H9 (cell line): Measurements from ENCODE around the gene RASAL1. TPM values are rescaled to one million over a fixed set of nuclear protein-coding genes. Genes with fewer than 3 reads are reported as not detected.

Source experiments
- DNase-seq: peaks from one replicate; pipeline ENCODE4 v3.0.0-alpha.2; 2017
- H2AFZ ChIP-seq: one replicate; pipeline ENCODE4 v1.6.1; 2013; ENCODE audit warnings: mild to moderate bottlenecking, low read length, control low read depth, moderate library complexity
- H2AK5ac ChIP-seq: 2 replicates; pipeline ENCODE4 v1.6.1; 2013; ENCODE audit warnings: low read length, control low read depth, mixed read lengths; ENCODE audit not compliant: insufficient read length
- H2BK120ac ChIP-seq: one replicate; pipeline ENCODE4 v1.6.1; 2013; ENCODE audit warnings: low read depth, mild to moderate bottlenecking, low read length, control low read depth, inconsistent platforms; ENCODE audit not compliant: poor library complexity, severe bottlenecking
- H2BK12ac ChIP-seq: 2 replicates; pipeline ENCODE4 v1.6.1; 2013; ENCODE audit warnings: low read length, control low read depth, mixed read lengths, low read depth; ENCODE audit not compliant: insufficient read length
- H2BK15ac ChIP-seq: 2 replicates; pipeline ENCODE4 v1.6.1; 2013; ENCODE audit warnings: low read depth, low read length, control low read depth
- H2BK20ac ChIP-seq: one replicate; pipeline ENCODE4 v1.6.1; 2013; ENCODE audit warnings: low read depth, mild to moderate bottlenecking, low read length, control low read depth, inconsistent platforms; ENCODE audit not compliant: poor library complexity, severe bottlenecking
- H2BK5ac ChIP-seq: 2 replicates; pipeline ENCODE4 v1.6.1; 2013; ENCODE audit warnings: low read length, control low read depth, mixed read lengths; ENCODE audit not compliant: insufficient read length
- H3K14ac ChIP-seq: 2 replicates; pipeline ENCODE4 v1.6.1; 2013; ENCODE audit warnings: low read length, control low read depth; ENCODE audit not compliant: insufficient read depth
- H3K18ac ChIP-seq: 2 replicates; pipeline ENCODE4 v1.6.1; 2013; ENCODE audit warnings: low read depth, mild to moderate bottlenecking, mixed read lengths, low read length, control low read depth; ENCODE audit not compliant: insufficient read length
- H3K23ac ChIP-seq: 2 replicates; pipeline ENCODE4 v1.6.1; 2013; ENCODE audit warnings: low read length, control low read depth, mixed read lengths, low read depth; ENCODE audit not compliant: insufficient read length
- H3K23me2 ChIP-seq: 2 replicates; pipeline ENCODE4 v1.6.1; 2013; ENCODE audit warnings: low read depth, mild to moderate bottlenecking, mixed read lengths, low read length, control low read depth; ENCODE audit not compliant: insufficient read length, poor library complexity, severe bottlenecking
- H3K27ac ChIP-seq: 2 replicates; pipeline ENCODE4 v1.5.1; 2013; ENCODE audit warnings: low read length, control low read depth, mixed read lengths, low read depth; ENCODE audit not compliant: insufficient read length
- H3K27me3 ChIP-seq: 2 replicates; pipeline ENCODE4 v1.6.1; 2013; ENCODE audit warnings: low read length, control low read depth, inconsistent platforms; ENCODE audit not compliant: insufficient read depth
- H3K4ac ChIP-seq: 2 replicates; pipeline ENCODE4 v1.6.1; 2013; ENCODE audit warnings: low read depth, mild to moderate bottlenecking, control low read depth, inconsistent platforms, low read length, moderate library complexity
- H3K4me1 ChIP-seq: 2 replicates; pipeline ENCODE4 v1.6.1; 2013; ENCODE audit warnings: low read length, control low read depth, inconsistent platforms; ENCODE audit not compliant: insufficient read depth
- H3K4me2 ChIP-seq: 2 replicates; pipeline ENCODE4 v1.6.1; 2013; ENCODE audit warnings: low read length, control low read depth, mixed read lengths; ENCODE audit not compliant: insufficient read length, insufficient read depth
- H3K56ac ChIP-seq: 2 replicates; pipeline ENCODE4 v1.6.1; 2013; ENCODE audit warnings: low read depth, mild to moderate bottlenecking, mixed read lengths, low read length, control low read depth; ENCODE audit not compliant: insufficient read length
- H3K79me1 ChIP-seq: 2 replicates; pipeline ENCODE4 v1.6.1; 2013; ENCODE audit warnings: low read depth, mild to moderate bottlenecking, moderate library complexity, low read length, control low read depth, inconsistent platforms; ENCODE audit not compliant: insufficient read depth, poor library complexity, severe bottlenecking
- H3K79me2 ChIP-seq: 2 replicates; pipeline ENCODE4 v1.6.1; 2013; ENCODE audit warnings: low read length, control low read depth, inconsistent platforms; ENCODE audit not compliant: insufficient read depth
- H3K9ac ChIP-seq: 2 replicates; pipeline ENCODE4 v1.6.1; 2013; ENCODE audit warnings: low read length, control low read depth, mixed read lengths; ENCODE audit not compliant: insufficient read length; ENCODE audit errors: extremely low read depth
- H3K9me3 ChIP-seq: one replicate; pipeline ENCODE4 v1.6.1; 2013; ENCODE audit warnings: low read depth, low read length, inconsistent platforms; ENCODE audit not compliant: control insufficient read depth
- H3T11ph ChIP-seq: one replicate; pipeline ENCODE4 v1.6.1; 2013; ENCODE audit warnings: mild to moderate bottlenecking, low read length, control low read depth, inconsistent platforms
- H4K20me1 ChIP-seq: one replicate; pipeline ENCODE4 v1.6.1; 2013; ENCODE audit not compliant: control insufficient read depth, insufficient read length, insufficient read depth
- H4K5ac ChIP-seq: 2 replicates; pipeline ENCODE4 v1.6.1; 2013; ENCODE audit warnings: low read depth, mild to moderate bottlenecking, mixed read lengths, low read length, control low read depth; ENCODE audit not compliant: insufficient read length
- H4K8ac ChIP-seq: replicated peaks from 2 replicates; pipeline ENCODE4 v1.6.1; 2013; ENCODE audit warnings: low read length, control low read depth, mixed read lengths, low read depth; ENCODE audit not compliant: insufficient read length
- H4K91ac ChIP-seq: 2 replicates; pipeline ENCODE4 v1.6.1; 2013; ENCODE audit warnings: low read depth, mild to moderate bottlenecking, moderate library complexity, mixed read lengths, low read length, control low read depth; ENCODE audit not compliant: insufficient read length
- H3K27ac Mint-ChIP-seq, 3 experiments: 2 replicates in 2 of 3; 3 replicates in 1 of 3; pipeline ENCODE4 v1.8.0; 2020 to 2021; ENCODE audit warnings: mixed read lengths in 3 of 3, mild to moderate bottlenecking in 1 of 3, moderate library complexity in 1 of 3
- H3K27me3 Mint-ChIP-seq: 2 replicates; pipeline ENCODE4 v1.8.0; 2021; ENCODE audit warnings: low read depth, mild to moderate bottlenecking, moderate library complexity, mixed read lengths
- H3K36me3 Mint-ChIP-seq, 3 experiments: 2 replicates in 2 of 3; 3 replicates in 1 of 3; pipeline ENCODE4 v1.8.0; 2020 to 2021; ENCODE audit warnings: low read depth in 3 of 3, mixed read lengths in 3 of 3; ENCODE audit not compliant: insufficient read depth in 1 of 3
- H3K4me1 Mint-ChIP-seq, 2 experiments: 2 replicates each; pipeline ENCODE4 v1.8.0; 2020; ENCODE audit warnings: mixed read lengths in 2 of 2
- H3K4me3 Mint-ChIP-seq, 2 experiments: 2 replicates in 1 of 2; 3 replicates in 1 of 2; pipeline ENCODE4 v1.8.0; 2020 to 2021; ENCODE audit warnings: mild to moderate bottlenecking in 2 of 2, mixed read lengths in 2 of 2, moderate library complexity in 1 of 2
- H3K9me3 Mint-ChIP-seq, 2 experiments: 2 replicates in 1 of 2; 3 replicates in 1 of 2; pipeline ENCODE4 v1.8.0; 2020; ENCODE audit warnings: mild to moderate bottlenecking in 2 of 2, mixed read lengths in 2 of 2, moderate library complexity in 1 of 2
- WGBS: extraction: QIAGEN DNeasy Blood & Tissue Kit; methylation state at CpG from one replicate; pipeline ENCODE4 v1.1.7; 2013; ENCODE audit warnings: missing lambda C conversion rate, low lambda C conversion rate, mixed read lengths; ENCODE audit not compliant: insufficient read length; ENCODE audit errors: extremely low coverage; 5-methylcytosine and 5-hydroxymethylcytosine counted together
- total RNA-seq: library from RNA; stranded (reverse); gene quantifications from 2 replicates; pipeline ENCODE4 v1.2.1, GENCODE V29; 2021
- TF ChIP-seq, protein P1 (sequence below): fragments of 200-600 bp; sonication (generic); conservative IDR thresholded peaks from 3 replicates; pipeline ENCODE4 v1.8.0; 2021; ENCODE audit warnings: antibody characterized with exemption, mild to moderate bottlenecking

The RASAL1 gene
- total RNA-seq, 1 experiment from 2014 or later: 2.3 TPM

DNA sequence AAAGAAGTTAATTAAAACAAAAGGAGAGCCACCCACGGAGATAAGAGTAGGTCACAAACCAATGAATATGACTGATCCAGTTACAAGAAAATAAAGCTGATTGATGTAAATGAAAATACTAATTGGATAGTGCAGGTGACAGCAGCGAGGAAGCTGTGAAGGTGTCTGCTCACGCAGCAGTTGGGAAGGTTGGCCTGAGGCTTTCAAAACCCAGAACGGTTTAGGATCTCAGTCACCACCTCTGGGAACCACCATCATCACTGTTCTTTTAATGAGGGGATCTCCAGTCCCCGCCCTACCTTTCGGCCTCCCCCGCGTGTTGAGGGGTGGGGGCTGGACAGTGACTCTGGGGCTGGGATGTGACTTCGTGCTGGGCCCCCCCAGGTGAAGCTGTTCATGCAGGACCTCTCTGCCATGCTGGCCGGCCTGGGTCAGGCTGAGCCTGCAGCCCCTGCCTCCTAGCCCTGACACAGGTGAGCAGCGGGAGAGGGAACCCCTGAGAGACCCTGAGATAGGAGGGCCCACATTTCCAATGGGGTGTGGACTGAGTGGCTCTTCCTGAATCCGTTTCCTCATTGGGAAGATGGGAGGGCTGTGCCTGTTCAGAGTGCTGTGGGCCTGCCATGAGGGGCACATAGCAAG, 21.8 kb upstream of the RASAL1 start:
- H3K4me3 Mint-ChIP-seq: peak overlapping the region in 1 of 2 experiments; percentile 17; a peak in 1 of 5 replicates
- H3K4ac ChIP-seq: no peak overlapping the region
- H3K27me3 Mint-ChIP-seq: peaks cover 43% of the 10 kb centered on the region
- no peak for DNase-seq
- no peaks in the 10 kb centered on the region for H3K9me3 ChIP-seq
- no peak overlapping the region for H2BK12ac ChIP-seq
- TF ChIP-seq, protein P1, sequence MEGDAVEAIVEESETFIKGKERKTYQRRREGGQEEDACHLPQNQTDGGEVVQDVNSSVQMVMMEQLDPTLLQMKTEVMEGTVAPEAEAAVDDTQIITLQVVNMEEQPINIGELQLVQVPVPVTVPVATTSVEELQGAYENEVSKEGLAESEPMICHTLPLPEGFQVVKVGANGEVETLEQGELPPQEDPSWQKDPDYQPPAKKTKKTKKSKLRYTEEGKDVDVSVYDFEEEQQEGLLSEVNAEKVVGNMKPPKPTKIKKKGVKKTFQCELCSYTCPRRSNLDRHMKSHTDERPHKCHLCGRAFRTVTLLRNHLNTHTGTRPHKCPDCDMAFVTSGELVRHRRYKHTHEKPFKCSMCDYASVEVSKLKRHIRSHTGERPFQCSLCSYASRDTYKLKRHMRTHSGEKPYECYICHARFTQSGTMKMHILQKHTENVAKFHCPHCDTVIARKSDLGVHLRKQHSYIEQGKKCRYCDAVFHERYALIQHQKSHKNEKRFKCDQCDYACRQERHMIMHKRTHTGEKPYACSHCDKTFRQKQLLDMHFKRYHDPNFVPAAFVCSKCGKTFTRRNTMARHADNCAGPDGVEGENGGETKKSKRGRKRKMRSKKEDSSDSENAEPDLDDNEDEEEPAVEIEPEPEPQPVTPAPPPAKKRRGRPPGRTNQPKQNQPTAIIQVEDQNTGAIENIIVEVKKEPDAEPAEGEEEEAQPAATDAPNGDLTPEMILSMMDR: no peak
- H3K4me1 ChIP-seq: peaks cover 1% of the 10 kb centered on the region; the same call in 1 of the 2 replicates
- no peaks in the 10 kb centered on the region for H4K20me1 ChIP-seq
- H3K79me2 ChIP-seq: no peaks in the 10 kb centered on the region
- H3K36me3 Mint-ChIP-seq: peaks cover 16 to 48% (median 39%) of the 10 kb centered on the region in 3 experiments
- no peak overlapping the region for H3T11ph ChIP-seq
- H2BK5ac ChIP-seq: no peak overlapping the region
- H3K27me3 ChIP-seq: peaks cover 10% of the 10 kb centered on the region; the same call in 1 of the 2 replicates
- H3K4me2 ChIP-seq: no peak overlapping the region
- H3K56ac ChIP-seq: no peak overlapping the region
- no peak overlapping the region for H3K23ac ChIP-seq
- H2AK5ac ChIP-seq: no peak overlapping the region
- no peak overlapping the region for H4K91ac ChIP-seq
- H3K18ac ChIP-seq: no peak overlapping the region
- no peaks in the 10 kb centered on the region for H3K79me1 ChIP-seq
- no peak overlapping the region for H3K27ac ChIP-seq
- no peak overlapping the region for H3K14ac ChIP-seq
- H3K4me1 Mint-ChIP-seq: peaks cover 12 to 15% of the 10 kb centered on the region in 2 experiments
- peaks cover 10% of the 10 kb centered on the region for H3K23me2 ChIP-seq
- no peak overlapping the region for H2BK120ac ChIP-seq
- no peaks in the 10 kb centered on the region; a peak in 1 of 5 replicates for H3K9me3 Mint-ChIP-seq
- H2BK20ac ChIP-seq: no peak overlapping the region
- peak overlapping the region in 1 of 3 experiments; percentile 62; a peak in 1 of 7 replicates for H3K27ac Mint-ChIP-seq
- no peak overlapping the region for H3K9ac ChIP-seq
- no peak overlapping the region for H2AFZ ChIP-seq
- H2BK15ac ChIP-seq: no peak overlapping the region
- WGBS: no CpG with 5 or more reads among the region's 12 CpGs
- H4K5ac ChIP-seq: no peak overlapping the region
- no peak overlapping the region for H4K8ac ChIP-seq
